GM23248 (cell line): ENCODE measurements around the gene SAXO1. TPM values are rescaled to one million over a fixed set of nuclear protein-coding genes. Genes with fewer than 3 reads are reported as not detected.

Source experiments
- DNase-seq: peaks from one replicate; pipeline ENCODE4 v3.0.0-alpha.2; 2015
- H2AFZ ChIP-seq: fragments of 200-600 bp; sonication (generic); 2 replicates; pipeline ENCODE4 v1.6.1; 2016; ENCODE audit warnings: antibody characterized with exemption
- H3F3A ChIP-seq: fragments of 200-600 bp; sonication (generic); 2 replicates; pipeline ENCODE4 v1.6.1; 2016; ENCODE audit warnings: mild to moderate bottlenecking, antibody characterized with exemption, mixed run types; ENCODE audit not compliant: insufficient read depth
- H3K27ac ChIP-seq: fragments of 200-600 bp; sonication (generic); 2 replicates; pipeline ENCODE4 v1.5.1; 2016; ENCODE audit warnings: mild to moderate bottlenecking
- H3K27me3 ChIP-seq: fragments of 200-600 bp; sonication (generic); replicated peaks from 2 replicates; pipeline ENCODE4 v1.6.1; 2016; ENCODE audit warnings: mild to moderate bottlenecking; ENCODE audit not compliant: insufficient read depth
- H3K36me3 ChIP-seq: fragments of 200-600 bp; sonication (generic); 2 replicates; pipeline ENCODE4 v1.6.1; 2016; ENCODE audit warnings: low read depth, mild to moderate bottlenecking
- H3K4me1 ChIP-seq: fragments of 200-600 bp; sonication (generic); 2 replicates; pipeline ENCODE4 v1.6.1; 2016; ENCODE audit warnings: mild to moderate bottlenecking; ENCODE audit not compliant: insufficient read depth
- H3K4me2 ChIP-seq: fragments of 200-600 bp; sonication (generic); one replicate; pipeline ENCODE4 v1.6.1; 2016; ENCODE audit warnings: mild to moderate bottlenecking; ENCODE audit not compliant: unreplicated experiment
- H3K4me3 ChIP-seq: fragments of 200-600 bp; sonication (generic); 2 replicates; pipeline ENCODE4 v1.5.1; 2016; ENCODE audit warnings: mild to moderate bottlenecking
- H3K79me2 ChIP-seq: fragments of 200-600 bp; sonication (generic); 2 replicates; pipeline ENCODE4 v1.6.1; 2016; ENCODE audit warnings: mild to moderate bottlenecking; ENCODE audit not compliant: insufficient read depth
- H3K9ac ChIP-seq: fragments of 200-600 bp; sonication (generic); 2 replicates; pipeline ENCODE4 v1.6.1; 2016; ENCODE audit warnings: mild to moderate bottlenecking
- H3K9me2 ChIP-seq: fragments of 200-600 bp; sonication (generic); 2 replicates; pipeline ENCODE4 v1.6.1; 2016; ENCODE audit warnings: mixed run types, mild to moderate bottlenecking, moderate library complexity; ENCODE audit not compliant: insufficient read depth
- H3K9me3 ChIP-seq: fragments of 200-600 bp; sonication (generic); one replicate; pipeline ENCODE4 v1.6.1; 2017; ENCODE audit warnings: low read depth
- H4K20me1 ChIP-seq: fragments of 200-600 bp; sonication (generic); 2 replicates; pipeline ENCODE4 v1.6.0; 2016; ENCODE audit not compliant: insufficient read depth
- EZH2 ChIP-seq: fragments of 200-600 bp; sonication (generic); IDR thresholded peaks from 2 replicates; pipeline ENCODE4 v1.6.1; 2018; ENCODE audit warnings: antibody characterized with exemption, mild to moderate bottlenecking; ENCODE audit not compliant: insufficient read depth, poor library complexity, severe bottlenecking
- EZH2phosphoT487 ChIP-seq: fragments of 200-600 bp; sonication (generic); IDR thresholded peaks from 2 replicates; pipeline ENCODE4 v1.6.1; 2018; ENCODE audit warnings: antibody characterized with exemption, moderate library complexity, mild to moderate bottlenecking, low read depth; ENCODE audit not compliant: insufficient read depth
- WGBS, 2 experiments: methylation state at CpG; one replicate each; pipeline ENCODE4 v1.1.6; 2015 to 2017; ENCODE audit warnings: low lambda C conversion rate in 2 of 2, low coverage in 1 of 2; ENCODE audit errors: missing lambda C conversion rate in 2 of 2; 5-methylcytosine and 5-hydroxymethylcytosine counted together
- in situ Hi-C: fragments of 300-500 bp; cut with MboI; formaldehyde crosslinking; loops from 2 replicates; pipeline ENCODE4 v1.15.0; 2020
- polyA plus RNA-seq: library from polyadenylated mRNA; unstranded; fragments of >200 nt; fragmentation: Nextera tagmentation; extraction: Ambion mirVana; gene quantifications from 2 replicates; pipeline ENCODE4 v1.2.1, GENCODE V29; 2016
- total RNA-seq: library from RNA; depleted of rRNA; stranded (reverse); fragments of >200 nt; shearing (Covaris generic); gene quantifications from 2 replicates; pipeline ENCODE4 v1.2.3, GENCODE V29; 2014

The SAXO1 gene
- total and polyA plus RNA-seq, 2 experiments from 2014 or later = 0.83 TPM; not detected in 1

DNA sequence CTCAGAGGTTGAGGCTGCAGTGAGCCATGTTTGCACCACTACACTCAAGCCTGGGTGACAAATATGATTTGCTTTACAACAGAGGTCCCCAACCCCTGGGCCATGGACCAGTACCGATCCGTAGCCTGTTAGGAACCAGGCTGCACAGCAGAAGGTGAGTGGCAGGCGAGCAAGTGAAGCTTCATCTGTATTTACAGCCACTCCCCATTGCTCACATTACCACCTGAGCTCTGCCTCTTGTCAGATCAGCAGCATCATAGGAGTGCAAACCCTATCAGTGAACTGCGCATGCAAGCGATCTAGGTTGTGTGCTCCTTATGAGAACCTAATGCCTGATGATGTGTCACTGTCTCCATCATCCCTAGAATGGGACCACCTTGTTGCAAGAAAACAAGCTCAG, 42.5 kb downstream of the SAXO1 start:
- Histone ChIP-seq H3K27ac (no peak overlapping the region), H2AFZ (no peak overlapping the region), H3K9me3 (no peaks in the 10 kb centered on the region), H3F3A (no peaks in the 10 kb centered on the region), H3K9me2 (no peaks in the 10 kb centered on the region), H3K36me3 (no peaks in the 10 kb centered on the region), H3K79me2 (no peaks in the 10 kb centered on the region), H4K20me1 (no peaks in the 10 kb centered on the region), H3K9ac (no peak overlapping the region), H3K27me3 (no peaks in the 10 kb centered on the region), H3K4me2 (no peak overlapping the region), H3K4me1 (0 out of 2 replicates have a peak, but pooled peaks cover 7% of the 10 kb centered on the region), H3K4me3 (no peak overlapping the region)
- TF ChIP-seq EZH2phosphoT487 (no peak), EZH2 (no peak)
- DNase-seq = no peak
- in situ Hi-C loops = no loop called here
- 93 to 94% methylated on average over 5 of the region's 5 CpGs for WGBS, 2 experiments

DNA sequence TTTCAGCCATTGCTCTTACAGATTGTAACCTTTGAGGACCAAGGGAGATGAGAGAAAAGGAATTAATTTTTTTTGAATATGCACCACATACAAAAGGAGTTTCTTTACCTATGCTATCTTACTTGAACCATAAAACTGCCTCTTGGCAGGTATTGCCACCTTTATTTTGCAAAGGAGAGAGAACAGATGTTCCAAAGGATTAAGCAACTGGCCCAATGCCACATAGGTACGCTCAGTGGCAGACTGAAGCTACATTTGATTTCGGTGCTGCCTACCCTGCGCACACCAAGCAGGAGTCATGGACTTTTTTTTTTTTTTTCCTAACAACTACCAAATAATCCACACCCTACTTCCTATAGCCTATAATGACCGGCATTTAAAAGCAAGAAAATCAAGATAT, 43.1 kb downstream of the SAXO1 start:
- Histone ChIP-seq H3K36me3 (no peaks in the 10 kb centered on the region), H3K27me3 (no peaks in the 10 kb centered on the region), H3K4me2 (no peak overlapping the region), H3K27ac (no peak overlapping the region), H3F3A (no peaks in the 10 kb centered on the region), H2AFZ (no peak overlapping the region), H3K79me2 (no peaks in the 10 kb centered on the region), H3K9me3 (no peaks in the 10 kb centered on the region), H3K4me3 (no peak overlapping the region), H3K4me1 (0 out of 2 replicates have a peak, but pooled peaks cover 10% of the 10 kb centered on the region), H3K9ac (no peak overlapping the region), H3K9me2 (no peaks in the 10 kb centered on the region), H4K20me1 (no peaks in the 10 kb centered on the region)
- in situ Hi-C loops = no loop called here
- WGBS, 2 experiments = 85 to 92% methylated on average over 4 of the region's 4 CpGs
- TF ChIP-seq EZH2 (no peak), EZH2phosphoT487 (no peak)
- no peak for DNase-seq

DNA sequence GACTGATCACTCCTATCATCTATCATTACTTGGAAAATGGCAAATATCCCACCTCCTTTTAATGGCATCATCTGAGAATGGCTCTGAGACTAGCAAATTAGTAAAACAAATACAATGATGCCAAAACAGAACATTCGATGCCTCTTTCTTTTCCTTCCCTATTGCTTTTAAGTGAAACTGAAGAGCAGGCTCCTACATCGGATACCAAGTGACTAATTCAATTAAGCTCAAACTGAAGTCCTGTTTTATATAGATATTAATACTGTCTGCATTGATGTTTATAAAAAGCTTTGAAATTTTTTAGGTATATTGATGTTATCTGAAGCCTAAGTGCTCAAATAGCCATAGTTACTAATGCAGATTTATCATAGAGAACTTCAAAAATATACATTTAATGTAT, 43.9 kb downstream of the SAXO1 start:
- in situ Hi-C loops = no loop called here

DNA sequence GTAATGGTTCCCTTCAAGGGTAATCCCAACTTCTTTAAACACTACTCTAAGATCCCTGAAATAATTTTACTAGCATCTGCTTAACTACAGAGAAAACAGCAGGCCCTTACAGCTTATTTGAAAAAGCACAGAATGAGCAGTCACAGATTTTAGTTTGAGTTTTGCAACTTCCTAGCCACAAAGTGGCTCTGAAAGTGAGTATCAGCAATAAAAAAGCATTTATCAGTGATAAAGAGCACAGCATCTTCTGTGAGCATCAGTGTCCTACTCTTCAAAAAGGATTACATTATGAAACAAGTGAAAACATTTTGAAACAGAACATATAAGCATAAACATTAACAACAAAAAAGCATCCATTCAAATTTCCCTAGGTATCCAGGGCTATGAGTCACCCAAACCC, 45.0 kb downstream of the SAXO1 start:
- Histone ChIP-seq H3K79me2 (no peaks in the 10 kb centered on the region), H3K9ac (no peak overlapping the region), H3K36me3 (no peaks in the 10 kb centered on the region), H3K27me3 (no peaks in the 10 kb centered on the region), H3F3A (no peaks in the 10 kb centered on the region), H3K27ac (no peak overlapping the region), H2AFZ (no peak overlapping the region), H3K4me1 (0 out of 2 replicates have a peak, but pooled peaks cover 10% of the 10 kb centered on the region), H4K20me1 (no peaks in the 10 kb centered on the region), H3K9me3 (no peaks in the 10 kb centered on the region), H3K9me2 (no peaks in the 10 kb centered on the region), H3K4me2 (no peak overlapping the region), H3K4me3 (no peak overlapping the region)
- DNase-seq = no peak
- in situ Hi-C loops = no loop called here
- TF ChIP-seq EZH2 (no peak), EZH2phosphoT487 (no peak)

More for the DNA sequence above, 43.9 kb downstream of the SAXO1 start:
- Histone ChIP-seq H3K9me3 (no peaks in the 10 kb centered on the region), H3K9me2 (no peaks in the 10 kb centered on the region), H3F3A (no peaks in the 10 kb centered on the region), H2AFZ (no peak overlapping the region), H3K79me2 (no peaks in the 10 kb centered on the region), H3K4me3 (no peak overlapping the region), H4K20me1 (no peaks in the 10 kb centered on the region), H3K4me2 (no peak overlapping the region), H3K27me3 (no peaks in the 10 kb centered on the region), H3K9ac (no peak overlapping the region), H3K36me3 (no peaks in the 10 kb centered on the region), H3K27ac (no peak overlapping the region), H3K4me1 (0 out of 2 replicates have a peak, but pooled peaks cover 10% of the 10 kb centered on the region)
- WGBS, 2 experiments = 70 to 82% methylated on average over 2 of the region's 2 CpGs
- no peak for DNase-seq
- TF ChIP-seq EZH2phosphoT487 (no peak), EZH2 (no peak)

DNA sequence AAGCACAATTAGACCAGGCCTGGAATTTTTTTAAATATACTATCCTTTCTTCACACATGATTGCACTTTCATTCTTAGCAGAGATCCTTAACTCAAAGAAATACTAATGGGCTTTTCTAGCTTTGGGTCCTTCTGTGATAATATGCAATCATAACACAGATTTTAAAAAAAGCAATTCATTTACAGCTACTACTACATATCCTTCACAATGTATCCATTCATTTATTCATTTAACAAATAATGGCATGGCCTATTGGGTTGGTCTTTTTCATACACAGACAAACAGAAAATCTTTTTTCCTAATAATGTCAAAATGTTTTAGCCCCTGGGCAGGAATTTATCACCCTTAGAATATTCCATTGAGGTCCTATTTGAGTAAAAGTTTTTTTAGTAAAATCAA, 47.0 kb downstream of the SAXO1 start:
- Histone ChIP-seq H3K4me2 (no peak overlapping the region), H3K27me3 (no peaks in the 10 kb centered on the region), H3F3A (no peaks in the 10 kb centered on the region), H2AFZ (no peak overlapping the region), H4K20me1 (no peaks in the 10 kb centered on the region), H3K9ac (no peak overlapping the region), H3K27ac (no peak overlapping the region), H3K36me3 (no peaks in the 10 kb centered on the region), H3K4me1 (0 out of 2 replicates have a peak, but pooled peaks cover 10% of the 10 kb centered on the region), H3K9me2 (no peaks in the 10 kb centered on the region), H3K4me3 (no peak overlapping the region), H3K79me2 (no peaks in the 10 kb centered on the region), H3K9me3 (no peaks in the 10 kb centered on the region)
- in situ Hi-C loops = no loop called here
- TF ChIP-seq EZH2phosphoT487 (no peak), EZH2 (no peak)
- no peak for DNase-seq
